Chondrocyte (in vitro differentiated cells): Measurements from ENCODE around the gene CLEC7A. TPM values are rescaled to one million over a fixed set of nuclear protein-coding genes. Genes with fewer than 3 reads are reported as not detected.

Experiments used
- DNase-seq: peaks from one replicate; pipeline ENCODE4 v3.0.0; 2021; ENCODE audit warnings: mixed read lengths, low spot score
- H3K27ac Mint-ChIP-seq: one replicate; pipeline ENCODE4 v1.8.0; 2021; ENCODE audit warnings: mild to moderate bottlenecking, moderate library complexity, mixed read lengths; ENCODE audit not compliant: unreplicated experiment
- H3K27me3 Mint-ChIP-seq: 2 replicates; pipeline ENCODE4 v1.8.0; 2021; ENCODE audit warnings: low read depth, mixed read lengths
- H3K36me3 Mint-ChIP-seq: 2 replicates; pipeline ENCODE4 v1.8.0; 2021; ENCODE audit warnings: low read depth, mixed read lengths
- H3K4me1 Mint-ChIP-seq: 2 replicates; pipeline ENCODE4 v1.8.0; 2021; ENCODE audit warnings: low read depth, mild to moderate bottlenecking, mixed read lengths
- H3K4me3 Mint-ChIP-seq: one replicate; pipeline ENCODE4 v1.8.0; 2021; ENCODE audit warnings: mild to moderate bottlenecking, moderate library complexity, mixed read lengths; ENCODE audit not compliant: unreplicated experiment
- H3K9me3 Mint-ChIP-seq: 2 replicates; pipeline ENCODE4 v1.8.0; 2021; ENCODE audit warnings: low read depth, mixed read lengths
- CTCF ChIP-seq: fragments of 200-600 bp; sonication (generic); IDR thresholded peaks from 2 replicates; pipeline ENCODE4 v1.5.0; 2021; ENCODE audit warnings: antibody characterized with exemption, mild to moderate bottlenecking, moderate library complexity
- total RNA-seq: library from RNA; stranded (reverse); gene quantifications from 3 replicates; pipeline ENCODE4 v1.2.1, GENCODE V29; 2021

The CLEC7A gene
- total RNA-seq, 1 donor from 2014 or later: not detected

- Mint-ChIP-seq H3K4me1 (peaks cover 7% of the 10 kb centered on the region), H3K4me3 (no peak within 1 kb of the TSS), H3K27me3 (peaks cover 3% of the 10 kb centered on the region), H3K9me3 (no peaks in the 10 kb centered on the region), H3K27ac (no peak within 1 kb of the TSS), H3K36me3 (no peaks in the 10 kb centered on the region)
- DNase-seq: no peak
- TF ChIP-seq CTCF: no peak
Measured at GRCh38 chr12:10171973-10172728, 42.2 kb upstream of the CLEC7A start, which contains the start of gene OLR1. Gene OLR1, minus strand, starts transcription at chr12:10172132. Its CDS starts 55 bp downstream, at chr12:10172077.

GRCh38 chr12:10170216-10170615, 40.2 kb upstream of the CLEC7A start:
- no peak overlapping the region for H3K4me3 Mint-ChIP-seq
- H3K27me3 Mint-ChIP-seq: peaks cover 3% of the 10 kb centered on the region
- H3K27ac Mint-ChIP-seq: no peak overlapping the region
- no peak for DNase-seq
- no peaks in the 10 kb centered on the region for H3K36me3 Mint-ChIP-seq
- peaks cover 7% of the 10 kb centered on the region for H3K4me1 Mint-ChIP-seq
- no peak for TF ChIP-seq CTCF
- no peaks in the 10 kb centered on the region for H3K9me3 Mint-ChIP-seq

GRCh38 chr12:10169104-10169503, 39.1 kb upstream of the CLEC7A start:
- no peak overlapping the region for H3K4me3 Mint-ChIP-seq
- H3K27ac Mint-ChIP-seq: no peak overlapping the region

GRCh38 chr12:10167599-10167998, 37.6 kb upstream of the CLEC7A start:
- no peaks in the 10 kb centered on the region for H3K36me3 Mint-ChIP-seq
- H3K27ac Mint-ChIP-seq: no peak overlapping the region
- H3K4me3 Mint-ChIP-seq: no peak overlapping the region
- no peaks in the 10 kb centered on the region for H3K27me3 Mint-ChIP-seq
- TF ChIP-seq CTCF: no peak
- H3K4me1 Mint-ChIP-seq: peaks cover 7% of the 10 kb centered on the region
- H3K9me3 Mint-ChIP-seq: no peaks in the 10 kb centered on the region
- DNase-seq: no peak

More at GRCh38 chr12:10169104-10169503, 39.1 kb upstream of the CLEC7A start:
- Mint-ChIP-seq H3K27me3 (no peaks in the 10 kb centered on the region), H3K4me1 (peaks cover 7% of the 10 kb centered on the region), H3K36me3 (no peaks in the 10 kb centered on the region), H3K9me3 (no peaks in the 10 kb centered on the region)
- TF ChIP-seq CTCF: no peak
- no peak for DNase-seq

GRCh38 chr12:10165421-10165820, 35.4 kb upstream of the CLEC7A start:
- TF ChIP-seq CTCF: no peak
- H3K36me3 Mint-ChIP-seq: no peaks in the 10 kb centered on the region
- no peaks in the 10 kb centered on the region for H3K9me3 Mint-ChIP-seq
- no peak overlapping the region for H3K27ac Mint-ChIP-seq
- DNase-seq: no peak
- no peaks in the 10 kb centered on the region for H3K27me3 Mint-ChIP-seq
- H3K4me1 Mint-ChIP-seq: peaks cover 7% of the 10 kb centered on the region
- H3K4me3 Mint-ChIP-seq: no peak overlapping the region
